Natural killer cell (primary cell): ENCODE data around the gene AGAP5. TPM values are rescaled to one million over a fixed set of nuclear protein-coding genes. Genes with fewer than 3 reads are reported as not detected.
"Not testable (repeated sequence)": the region's sequence is repeated elsewhere in the genome, so short reads cannot be mapped to it uniquely, and the experiment has no call there.

Source experiments
- ATAC-seq, 3 donors: fragments of 150-1000 bp in 2 of 3; fragments of 200-7000 bp in 1 of 3; cut with Tn5 transposase; 1 replicate in 1 of 3; 2 replicates in 2 of 3; pipeline ENCODE4 v1.10.0; 2021; ENCODE audit warnings: mild to moderate bottlenecking in 2 of 3, moderate library complexity in 2 of 3
- DNase-seq, 2 donors: peaks; one replicate each; pipeline versions ENCODE4 v3.0.0 to v3.0.0-alpha.2; 2013 to 2021; ENCODE audit warnings: mixed read lengths in 1 of 2
- H3K27ac ChIP-seq: one replicate; pipeline ENCODE4 v1.5.1; 2013; ENCODE audit warnings: mild to moderate bottlenecking, low read length
- H3K27me3 ChIP-seq: one replicate; pipeline ENCODE4 v1.6.1; 2013; ENCODE audit warnings: low read length; ENCODE audit not compliant: control insufficient read depth, insufficient read depth
- H3K36me3 ChIP-seq: one replicate; pipeline ENCODE4 v1.6.1; 2013; ENCODE audit warnings: low read length; ENCODE audit not compliant: control insufficient read depth, insufficient read depth
- H3K4me1 ChIP-seq: one replicate; pipeline ENCODE4 v1.6.1; 2013; ENCODE audit warnings: low read length; ENCODE audit not compliant: control insufficient read depth, insufficient read depth
- H3K4me3 ChIP-seq: one replicate; pipeline ENCODE4 v1.5.1; 2013; ENCODE audit warnings: low read length
- H3K9me3 ChIP-seq: one replicate; pipeline ENCODE4 v1.6.1; 2013; ENCODE audit warnings: low read length; ENCODE audit not compliant: control insufficient read depth, insufficient read depth
- H3K27ac Mint-ChIP-seq, 2 donors: one replicate each; pipeline ENCODE4 v1.8.0; 2022; ENCODE audit warnings: mild to moderate bottlenecking in 2 of 2, mixed read lengths in 2 of 2, moderate library complexity in 1 of 2
- H3K27me3 Mint-ChIP-seq, 2 donors: one replicate each; pipeline ENCODE4 v1.8.0; 2022; ENCODE audit warnings: low read depth in 2 of 2, mixed read lengths in 2 of 2
- H3K36me3 Mint-ChIP-seq: one replicate; pipeline ENCODE4 v1.8.0; 2022; ENCODE audit warnings: mixed read lengths
- H3K4me1 Mint-ChIP-seq, 2 donors: one replicate each; pipeline ENCODE4 v1.8.0; 2022; ENCODE audit warnings: mixed read lengths in 2 of 2
- H3K4me3 Mint-ChIP-seq: one replicate; pipeline ENCODE4 v1.8.0; 2022; ENCODE audit warnings: mild to moderate bottlenecking, moderate library complexity, mixed read lengths
- H3K9me3 Mint-ChIP-seq, 2 donors: one replicate each; pipeline ENCODE4 v1.8.0; 2022; ENCODE audit warnings: mixed read lengths in 2 of 2
- CTCF ChIP-seq: fragments of 200-600 bp; IDR thresholded peaks from one replicate; pipeline ENCODE4 v1.8.0; 2022; ENCODE audit warnings: antibody characterized with exemption
- WGBS: methylation state at CpG from one replicate; pipeline ENCODE4 v1.1.7; 2013; ENCODE audit warnings: missing lambda C conversion rate; ENCODE audit not compliant: insufficient coverage; 5-methylcytosine and 5-hydroxymethylcytosine counted together
- intact Hi-C: fragments of 100-400 bp; cut with micrococcal nuclease; formaldehyde crosslinking; loops from one replicate; pipeline ENCODE4 v1.14.2; 2022
- total RNA-seq, 4 donors: library from RNA; stranded (reverse); fragments of 120-200 nt in 1 of 4; gene quantifications; one replicate each; pipeline versions ENCODE4 v1.2.3 to v1.2.4, GENCODE V29; 2013 to 2022

Gene AGAP5
- total RNA-seq: 10 to 100 TPM in 1 of 3 donors, 1 to 10 TPM in 2; 8.4 to 14.6 (median 9.4) TPM
- total RNA-seq (2013): 11.3 TPM

- DNase-seq, H3K27ac ChIP-seq, H3K27ac Mint-ChIP-seq, H3K4me1 Mint-ChIP-seq, H3K27me3 Mint-ChIP-seq, H3K9me3 ChIP-seq, H3K4me3 Mint-ChIP-seq, intact Hi-C loops, H3K36me3 ChIP-seq, H3K4me1 ChIP-seq, H3K36me3 Mint-ChIP-seq, H3K4me3 ChIP-seq, H3K27me3 ChIP-seq, ATAC-seq, H3K9me3 Mint-ChIP-seq: not testable (repeated sequence)
- 100% methylated on average over 14 of the region's 16 CpGs for WGBS
These were observed at the start of gene AGAP5 for GRCh38 chr10:73697675-73698159. AGAP5 (minus strand) TSS chr10:73698109; CDS start chr10:73697755, 354 bp downstream.

- peaks cover 47 to 57% of the 10 kb centered on the region in 2 donors for H3K4me1 Mint-ChIP-seq
- H3K27ac Mint-ChIP-seq: peak overlapping the region; percentile 42 to 52
- intact Hi-C loops: no loop called here
- no peak for ATAC-seq
- no peaks in the 10 kb centered on the region for H3K9me3 Mint-ChIP-seq
- no peak for DNase-seq
- H3K9me3 ChIP-seq: no peaks in the 10 kb centered on the region
- no peak for TF ChIP-seq CTCF
- H3K36me3 ChIP-seq: peaks cover 26% of the 10 kb centered on the region
- no peak overlapping the region for H3K27ac ChIP-seq
- H3K4me3 Mint-ChIP-seq: peak overlapping the region; percentile 64
- no peak overlapping the region for H3K4me3 ChIP-seq
- 63% methylated on average over 2 of the region's 2 CpGs for WGBS
- no peaks in the 10 kb centered on the region for H3K27me3 ChIP-seq
- H3K36me3 Mint-ChIP-seq: no peaks in the 10 kb centered on the region
- no peaks in the 10 kb centered on the region for H3K27me3 Mint-ChIP-seq
- H3K4me1 ChIP-seq: peaks cover 32% of the 10 kb centered on the region
These were observed 48.8 kb upstream of the AGAP5 start for GRCh38 chr10:73746721-73747120.

- Mint-ChIP-seq H3K27ac (peak overlapping the region; percentile 98 to 99), H3K27me3 (no peaks in the 10 kb centered on the region), H3K4me1 (peaks cover 35 to 41% of the 10 kb centered on the region in 2 donors), H3K36me3 (no peaks in the 10 kb centered on the region), H3K4me3 (peak overlapping the region; percentile 100), H3K9me3 (no peaks in the 10 kb centered on the region)
- Histone ChIP-seq H3K27ac (peak overlapping the region; percentile 92), H3K27me3 (no peaks in the 10 kb centered on the region), H3K4me1 (peaks cover 31% of the 10 kb centered on the region), H3K36me3 (peaks cover 8% of the 10 kb centered on the region), H3K9me3 (no peaks in the 10 kb centered on the region), H3K4me3 (peak overlapping the region; percentile 73)
- WGBS: 2% methylated on average over 7 of the region's 10 CpGs
- intact Hi-C loops: loop anchor here (1.0 to 2.0 kb wide), 4 partner anchors 14 to 41 kb away; partner anchors contain the start of gene ZSWIM8
- peak in 1 of 2 donors; percentile 62 for DNase-seq
- no peak for TF ChIP-seq CTCF
- ATAC-seq: peak; percentile 7 to 30 (median 22)
These were observed 46.7 kb upstream of the AGAP5 start for GRCh38 chr10:73744664-73744975.

- H3K27ac ChIP-seq: peak within 1 kb of the TSS; percentile 92
- H3K4me1 ChIP-seq: peaks cover 27% of the 10 kb centered on the region
- Mint-ChIP-seq H3K4me1 (peaks cover 30 to 35% of the 10 kb centered on the region in 2 donors), H3K9me3 (no peaks in the 10 kb centered on the region), H3K27me3 (no peaks in the 10 kb centered on the region), H3K27ac (peak within 1 kb of the TSS; percentile 98 to 99), H3K4me3 (peak within 1 kb of the TSS; percentile 100), H3K36me3 (no peaks in the 10 kb centered on the region)
- no peak for TF ChIP-seq CTCF
- WGBS: under 1% methylated on average over 36 of the region's 36 CpGs
- ATAC-seq (peak; percentile 88 to 95 (median 88)), DNase-seq (peak; percentile 95 to 99)
- peaks cover 6% of the 10 kb centered on the region for H3K36me3 ChIP-seq
- H3K27me3 ChIP-seq: no peaks in the 10 kb centered on the region
- H3K9me3 ChIP-seq: no peaks in the 10 kb centered on the region
- intact Hi-C loops: loop anchor here (1.0 to 2.0 kb wide), 4 partner anchors 14 to 41 kb away; partner anchors contain the start of gene ZSWIM8
- peak within 1 kb of the TSS; percentile 73 for H3K4me3 ChIP-seq
These were observed 46.2 kb upstream of the AGAP5 start, which contains the start of gene SEC24C for GRCh38 chr10:73743905-73744663. SEC24C (plus strand) TSS chr10:73744372; CDS start chr10:73746833, 2,461 bp downstream.
